ENCODE data around the gene HECTD2. TPM values are rescaled to one million over a fixed set of nuclear protein-coding genes. Genes with fewer than 3 reads are reported as not detected.

HECTD2 gene
- 5.6 and 6.4 TPM in 2 replicates for total RNA-seq

DNA sequence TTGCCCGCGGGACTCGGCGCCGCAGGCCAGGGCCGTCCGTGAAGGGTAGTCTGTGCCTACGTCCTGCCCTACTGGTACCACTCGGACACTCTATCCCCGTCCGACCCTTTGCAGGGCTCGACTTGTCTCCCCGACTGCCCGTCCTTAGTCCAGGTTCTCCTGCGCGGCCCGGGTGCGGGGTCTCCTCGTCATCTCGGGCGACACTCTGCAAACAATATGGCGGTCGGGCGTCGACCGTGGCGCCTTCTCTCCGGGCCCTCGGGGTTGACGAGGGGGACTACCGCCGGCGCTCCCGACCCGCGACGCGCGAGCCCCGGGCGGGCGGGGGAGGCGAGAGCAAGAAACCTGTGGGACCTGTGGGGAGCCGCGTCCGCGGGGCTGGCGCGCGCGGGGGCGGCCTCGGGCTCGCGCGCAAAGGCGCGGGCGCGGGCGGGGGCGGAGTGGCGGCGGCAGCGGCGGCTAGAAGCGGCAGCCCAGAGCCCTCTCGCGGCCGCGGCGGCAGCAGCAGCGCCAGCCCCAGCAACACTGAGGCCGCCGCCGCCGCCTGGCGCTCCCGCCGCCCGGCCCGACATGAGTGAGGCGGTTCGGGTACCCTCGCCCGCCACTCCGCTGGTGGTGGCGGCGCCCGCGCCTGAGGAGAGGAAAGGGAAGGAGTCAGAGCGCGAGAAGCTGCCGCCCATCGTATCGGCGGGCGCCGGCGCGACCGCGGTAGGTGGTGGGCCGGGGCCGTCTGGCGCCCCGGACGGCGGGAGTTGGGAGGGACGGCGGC is at the start of gene HECTD2:
HECTD2 (plus strand) TSS at position 476 of the 769 bp plus-strand sequence; CDS start at position 571, 95 bp downstream.

Other genes with a start within 250 kb of the HECTD2 start
- gene PCGF5, start 189.7 kb upstream of the HECTD2 start, total RNA-seq: 11.8 and 13.2 TPM in 2 replicates
- gene PPP1R3C, start 222.7 kb downstream of the HECTD2 start, total RNA-seq: 9.7 and 12.2 TPM in 2 replicates

Measured in cardiac ventricle fibroblast (primary cell).